GM18502 (cell line): Measurements from ENCODE around the gene SSMEM1.
"Not testable (repeated sequence)": the region's sequence is repeated elsewhere in the genome, so short reads cannot be mapped to it uniquely, and the experiment has no call there.

ENCODE experiments used
- ATAC-seq: cut with Tn5 transposase; IDR thresholded peaks from one replicate; pipeline ENCODE4 v1.9.1; 2021; ENCODE audit warnings: mild to moderate bottlenecking; ENCODE audit not compliant: unreplicated experiment, poor library complexity

Gene SSMEM1

GRCh38 chr7:130243486-130243885, 35.8 kb downstream of the SSMEM1 start:
- ATAC-seq = not testable (repeated sequence)

- ATAC-seq = not testable (repeated sequence)
Measured at GRCh38 chr7:130246491-130246890, 38.8 kb downstream of the SSMEM1 start.

- not testable (repeated sequence) for ATAC-seq
Measured at GRCh38 chr7:130248842-130249241, 41.2 kb downstream of the SSMEM1 start.

- ATAC-seq = not testable (repeated sequence)
Measured at GRCh38 chr7:130249626-130250025, 42.0 kb downstream of the SSMEM1 start.

- ATAC-seq = no peak
Measured at GRCh38 chr7:130254555-130254954, 46.9 kb downstream of the SSMEM1 start.

- ATAC-seq = no peak
Measured at GRCh38 chr7:130256704-130257103, 49.0 kb downstream of the SSMEM1 start.

- no peak for ATAC-seq
Measured at GRCh38 chr7:130258494-130259078, 50.9 kb downstream of the SSMEM1 start.

GRCh38 chr7:130262448-130262847, 54.8 kb downstream of the SSMEM1 start:
- ATAC-seq = no peak

- no peak for ATAC-seq
Measured at GRCh38 chr7:130263130-130263529, 55.5 kb downstream of the SSMEM1 start.
